ENCODE measurements around the gene SKAP1.

DNA sequence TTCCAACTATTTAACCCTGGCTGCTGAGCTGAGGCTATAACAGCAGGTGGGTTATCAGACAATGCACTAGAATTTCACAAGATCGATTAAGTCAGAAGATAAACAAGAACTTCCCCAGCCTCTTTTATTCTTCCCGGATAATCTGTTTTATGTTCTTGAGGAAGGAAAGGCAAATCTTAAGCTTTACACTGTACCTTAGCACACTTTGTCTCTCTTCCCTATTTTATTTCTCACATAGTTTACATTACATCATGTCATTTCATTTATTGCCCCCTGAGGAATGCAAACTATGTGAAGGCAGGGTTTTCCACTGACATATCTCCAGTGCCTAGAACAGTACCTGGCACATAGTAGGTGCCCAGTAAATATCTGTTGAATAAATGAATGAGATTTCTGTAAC lies 139.6 kb downstream of the SKAP1 start:
- TF ChIP-seq CTCF (IDR thresholded peaks at IDR 0.05) (no peak), POLR2A (IDR thresholded peaks at IDR 0.05) (no peak)

Measured in heart left ventricle (tissue), 13 donors.